Hypothalamus (tissue), 51 donors: ENCODE measurements around the gene RPL9.
"Not testable (repeated sequence)": the region's sequence is repeated elsewhere in the genome, so short reads cannot be mapped to it uniquely, and the experiment has no call there.

Experiments
- DNase-seq, 51 donors: peaks; one replicate each; lab custom pipeline; 2025; lab: John Stamatoyannopoulos, UW

Gene RPL9

GRCh38 chr4:39467464-39467863 is 8.7 kb upstream of the RPL9 start:
- no peak for DNase-seq

- no peak for DNase-seq
These were observed 8.0 kb upstream of the RPL9 start for GRCh38 chr4:39466747-39467146.

- DNase-seq, result peak in 1 of 51 donors; percentile 12
These were observed 6.3 kb upstream of the RPL9 start for GRCh38 chr4:39464886-39465501.

GRCh38 chr4:39458161-39458504 is 589 bp downstream of the RPL9 start:
- DNase-seq, result not testable (repeated sequence)

GRCh38 chr4:39456946-39457763 is 1.6 kb downstream of the RPL9 start:
- no peak for DNase-seq

DNA sequence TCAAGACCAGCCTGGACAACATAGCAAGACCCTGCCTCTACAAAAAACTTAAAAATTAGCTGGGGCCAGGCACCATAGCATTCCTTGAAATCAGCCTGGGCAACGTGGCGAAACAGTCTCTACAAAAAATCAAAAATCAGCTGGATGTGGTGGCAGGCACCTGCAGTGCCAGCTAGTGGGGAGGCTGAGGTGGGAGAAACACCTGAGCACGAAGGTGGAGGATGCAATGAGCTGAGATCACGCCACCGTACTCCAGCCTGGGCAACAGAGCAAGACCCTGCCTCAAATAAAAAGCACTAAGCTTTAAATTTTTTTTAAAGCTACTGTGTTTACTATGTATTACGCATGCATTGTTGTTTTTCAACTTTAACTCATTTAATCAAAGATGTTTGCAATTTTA is 3.2 kb downstream of the RPL9 start:
- DNase-seq, result no peak

GRCh38 chr4:39453738-39454137 is 5.0 kb downstream of the RPL9 start:
- no peak for DNase-seq

DNA sequence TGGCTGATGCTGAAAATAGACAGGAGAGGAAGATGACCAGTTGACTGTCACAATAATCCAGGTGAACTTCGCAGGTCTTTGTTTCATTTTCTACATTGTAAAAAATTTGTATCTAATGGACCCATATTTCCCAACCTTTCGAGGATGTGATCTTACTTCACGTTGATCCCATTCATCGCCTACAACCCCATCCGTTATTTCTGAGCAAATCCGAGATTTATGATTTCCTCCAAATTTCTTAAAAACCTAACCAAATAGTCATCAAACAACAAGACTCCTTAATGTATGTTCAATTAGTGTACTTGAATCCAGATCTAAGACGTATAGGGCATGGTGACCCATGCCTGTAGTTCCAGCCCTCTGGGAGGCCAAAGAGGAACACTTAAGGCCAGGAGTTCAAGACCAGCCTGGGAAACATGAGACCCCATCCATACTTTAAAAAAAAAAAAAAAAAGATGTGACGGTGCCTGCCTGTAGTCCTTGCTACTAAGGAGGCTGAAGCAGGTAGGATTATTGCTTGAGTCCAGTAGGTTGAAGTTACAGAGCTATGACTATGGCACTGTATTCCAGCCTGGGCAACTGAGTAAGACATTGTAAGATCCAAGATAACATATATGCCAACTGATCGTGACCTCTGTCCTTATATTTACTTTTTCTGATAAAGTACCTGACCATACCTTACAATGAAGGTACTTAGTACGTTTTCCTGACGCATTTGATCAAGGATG is 5.7 kb downstream of the RPL9 start:
- no peak for DNase-seq

DNA sequence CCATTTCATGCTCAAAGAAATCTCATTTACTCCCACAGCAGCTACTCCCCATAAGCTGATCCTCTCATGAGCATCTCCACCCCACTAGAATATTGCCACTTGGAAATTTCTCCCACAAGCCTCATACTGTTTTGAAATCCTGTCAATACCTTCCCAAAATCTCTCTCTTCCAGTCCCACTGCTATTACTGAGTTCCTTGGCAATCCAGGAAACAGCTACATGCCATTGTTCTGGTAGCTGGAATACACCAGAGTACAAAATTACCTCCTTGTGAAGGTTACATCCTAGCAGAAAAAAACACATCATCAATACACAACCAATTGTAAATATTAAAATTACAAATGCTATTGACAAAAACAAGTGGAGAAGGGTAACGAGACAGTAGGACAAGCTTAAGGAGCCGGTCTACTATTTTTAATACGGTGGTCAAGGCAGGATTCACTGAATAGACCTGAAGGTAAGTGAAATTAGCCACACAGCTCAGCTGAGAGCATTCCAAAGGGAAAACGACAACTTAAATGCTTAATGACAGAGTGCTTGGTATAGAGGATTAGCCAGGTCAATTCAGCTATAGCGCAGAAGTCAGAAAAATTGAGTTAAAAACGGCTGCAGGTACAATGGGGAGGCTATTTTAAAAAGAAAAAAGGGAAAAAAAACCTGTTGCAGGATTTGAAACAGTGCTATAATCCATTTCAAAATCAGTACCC is 6.4 kb downstream of the RPL9 start:
- DNase-seq, result no peak

- no peak for DNase-seq
These were observed 7.2 kb downstream of the RPL9 start for GRCh38 chr4:39451423-39452023.

DNA sequence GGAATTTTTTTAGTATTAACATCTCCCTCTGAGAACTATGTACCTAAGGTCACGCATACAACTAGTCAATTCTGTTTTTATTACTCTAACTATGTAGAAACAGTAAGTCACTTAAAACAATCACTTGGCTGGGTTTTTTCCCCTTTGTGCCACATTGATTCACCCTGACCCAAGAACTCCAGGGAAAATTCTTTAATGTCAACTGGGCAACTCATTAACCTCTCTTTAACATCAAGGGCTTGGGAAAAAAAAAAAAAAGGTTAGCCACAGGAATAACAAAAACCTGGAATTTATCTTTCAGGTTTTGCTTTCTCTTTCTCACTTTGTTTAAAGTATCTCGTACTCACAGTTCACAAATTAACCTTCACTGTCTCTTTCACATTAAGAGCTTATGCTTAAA is 8.1 kb downstream of the RPL9 start:
- no peak for DNase-seq

- peak in 21 of 51 donors; percentile 4 to 43 (median 15) for DNase-seq
These were observed 11.7 kb downstream of the RPL9 start for GRCh38 chr4:39446842-39447573.

GRCh38 chr4:39446483-39446841 is 12.3 kb downstream of the RPL9 start:
- DNase-seq, result no peak

DNA sequence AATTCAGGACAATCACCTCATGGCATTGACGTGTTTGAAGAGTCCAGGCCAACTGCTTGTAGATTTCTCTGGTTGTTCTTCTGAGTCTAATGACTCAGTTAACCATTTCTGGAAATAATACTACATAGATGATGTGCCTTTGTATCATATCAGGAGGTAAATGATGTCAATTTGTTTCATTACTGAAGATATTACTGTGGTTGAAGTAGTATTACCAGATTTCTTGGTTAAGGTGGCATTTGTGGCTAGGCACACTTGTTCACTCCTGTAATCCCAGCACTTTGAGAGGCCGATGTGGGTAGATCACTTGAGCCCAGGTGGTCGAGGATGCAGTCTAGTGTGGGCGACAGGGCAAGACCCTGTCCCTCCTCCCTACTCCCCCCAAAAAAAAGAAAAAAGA is 15.7 kb downstream of the RPL9 start:
- DNase-seq, result no peak

DNA sequence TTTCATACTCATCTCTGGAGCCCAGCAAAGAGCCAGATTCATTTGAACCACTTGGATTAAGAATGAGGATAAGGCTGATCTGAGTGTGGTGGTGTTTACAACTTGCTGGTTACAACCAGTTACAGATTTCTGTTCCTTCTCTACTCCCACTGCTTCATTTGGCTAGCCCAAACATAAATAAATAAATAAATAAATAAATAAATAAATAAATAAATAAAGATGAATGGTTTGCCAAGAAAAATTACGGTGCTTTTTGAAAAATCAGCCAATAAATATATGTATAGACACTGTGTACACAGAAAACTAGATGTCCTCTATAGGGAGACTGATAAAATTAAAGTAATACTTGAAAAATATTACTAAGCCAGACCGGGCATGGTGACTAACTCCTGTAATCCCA is 17.1 kb downstream of the RPL9 start:
- no peak for DNase-seq

DNA sequence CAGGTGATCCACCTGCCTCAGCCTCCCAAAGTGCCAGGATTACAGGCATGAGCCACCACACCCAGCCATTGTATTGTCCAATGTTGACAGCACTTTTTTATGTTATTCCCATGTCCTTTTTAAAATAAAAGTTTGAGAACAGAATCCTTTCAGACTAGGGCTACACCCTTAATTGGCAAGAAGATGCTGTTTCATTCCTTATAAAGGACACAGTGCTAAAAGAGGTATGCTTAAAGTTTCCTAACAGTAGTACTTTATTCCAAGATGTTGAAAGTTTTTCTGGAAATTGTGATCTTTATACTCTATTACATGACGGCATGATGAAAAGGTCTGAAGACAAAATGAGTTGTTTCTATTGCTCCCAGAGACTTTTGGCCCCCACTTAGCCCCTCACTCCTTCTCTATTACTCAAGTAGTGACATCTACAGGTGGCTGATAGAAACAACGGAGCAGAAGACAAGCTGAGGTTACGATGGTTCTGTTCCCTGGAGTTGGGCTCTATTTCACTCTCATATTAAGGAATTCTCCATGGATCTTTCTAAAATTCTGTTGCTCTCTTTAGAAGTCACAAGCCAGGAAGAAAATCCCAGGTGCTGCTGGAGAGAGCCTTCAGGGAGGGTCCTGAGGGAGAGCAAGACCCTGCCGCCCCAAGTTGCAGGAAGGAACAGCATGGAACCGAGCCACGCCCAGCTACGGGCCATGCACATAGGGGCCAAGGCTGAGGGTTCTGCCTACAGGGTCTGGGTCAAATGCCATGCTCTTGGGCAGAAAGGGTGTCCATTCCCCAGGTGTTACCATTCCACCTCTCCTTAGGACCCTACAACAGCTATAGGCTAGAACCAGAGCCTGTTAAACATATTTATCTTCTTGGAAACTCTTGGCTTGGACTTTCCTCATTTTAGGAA is 22.8 kb downstream of the RPL9 start:
- DNase-seq, result no peak

GRCh38 chr4:39433878-39434492 is 24.7 kb downstream of the RPL9 start:
- DNase-seq, result no peak

GRCh38 chr4:39429476-39430334 is 29.0 kb downstream of the RPL9 start:
- no peak for DNase-seq
